GM18517 (cell line): ENCODE measurements around the gene IER5.

Experiments used
- ATAC-seq: cut with Tn5 transposase; IDR thresholded peaks from one replicate; pipeline ENCODE4 v1.9.1; 2021; ENCODE audit warnings: mild to moderate bottlenecking, moderate library complexity; ENCODE audit not compliant: unreplicated experiment

Gene IER5

DNA sequence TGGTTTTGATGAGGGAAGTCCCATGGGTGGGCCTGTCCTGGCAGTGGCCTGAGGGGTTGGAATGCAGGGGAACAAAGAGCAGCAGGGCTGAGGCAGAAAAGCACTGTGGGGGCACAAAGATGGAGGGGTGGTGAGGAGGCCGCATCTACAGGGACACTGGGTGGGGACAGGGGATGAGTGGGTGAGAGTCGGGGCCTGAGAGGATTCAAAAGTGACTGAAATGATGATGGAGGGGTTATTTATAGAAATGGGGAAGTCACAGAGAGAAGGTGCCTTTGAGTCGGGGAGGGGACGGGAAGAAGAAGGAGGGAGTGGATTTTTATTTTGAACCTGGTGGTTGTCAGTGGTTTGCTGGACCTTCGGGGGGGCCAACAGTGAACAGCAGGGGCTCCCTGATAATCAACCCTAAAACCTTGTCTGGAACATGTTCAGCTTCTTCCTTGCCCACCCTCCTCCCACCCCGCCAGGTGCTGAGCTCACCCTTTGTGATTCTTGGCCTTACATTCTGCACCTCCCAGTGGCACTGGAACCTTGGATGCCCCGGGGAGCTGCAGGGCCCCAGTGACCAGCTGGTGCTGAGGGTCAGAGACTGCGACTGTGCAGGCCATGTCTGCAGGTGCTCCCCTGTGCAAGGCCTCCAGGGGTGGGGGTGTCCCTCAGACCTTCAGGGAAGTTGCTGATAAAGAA lies 42.9 kb downstream of the IER5 start:
- ATAC-seq = peak; percentile 26

DNA sequence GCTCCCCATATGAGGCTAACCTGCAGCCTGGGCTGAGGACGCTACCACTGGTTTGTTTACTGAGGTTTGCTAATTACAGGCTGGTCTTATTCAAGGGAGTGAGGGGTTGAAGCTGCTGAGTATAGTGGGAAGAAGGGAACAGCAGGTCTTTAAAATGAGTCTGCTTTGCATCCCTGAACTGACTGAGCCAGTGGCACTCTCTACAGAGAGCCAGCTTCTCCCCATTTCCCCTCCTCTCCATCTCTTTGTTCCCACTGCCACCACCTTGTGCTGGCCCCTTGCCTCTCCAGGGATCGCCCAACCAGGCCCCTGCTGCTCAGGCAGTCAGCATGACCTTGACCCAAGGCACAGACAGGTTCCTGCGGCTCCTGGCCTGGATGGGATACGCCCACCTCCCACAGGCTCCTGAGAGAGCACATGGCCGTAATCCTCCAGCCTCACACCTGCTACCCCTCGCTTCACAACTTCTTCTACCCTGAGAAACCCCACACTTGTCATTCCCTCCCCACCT lies 45.0 kb downstream of the IER5 start:
- ATAC-seq = no peak

DNA sequence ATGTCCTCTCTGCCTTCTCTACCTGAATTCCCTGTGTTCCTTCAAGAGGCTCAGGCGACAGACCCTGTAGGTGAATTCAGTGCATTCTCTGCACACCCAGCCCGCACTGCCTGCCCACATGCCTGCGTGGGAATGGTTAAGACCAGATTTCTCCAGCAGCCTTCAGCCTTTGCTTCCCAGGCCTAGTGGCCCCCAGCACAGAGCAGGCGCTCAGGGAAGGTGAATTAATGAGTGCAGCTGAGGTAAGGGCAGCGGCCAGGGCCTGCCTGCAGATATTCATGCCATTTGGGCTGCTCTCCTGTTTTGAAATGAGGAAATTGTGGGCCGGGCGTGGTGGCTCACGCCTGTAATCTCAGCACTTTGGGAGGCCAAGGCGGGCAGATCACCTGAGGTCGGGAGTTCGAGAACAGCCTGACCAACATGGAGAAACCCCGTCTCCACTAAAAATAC lies 45.5 kb downstream of the IER5 start:
- ATAC-seq = no peak

DNA sequence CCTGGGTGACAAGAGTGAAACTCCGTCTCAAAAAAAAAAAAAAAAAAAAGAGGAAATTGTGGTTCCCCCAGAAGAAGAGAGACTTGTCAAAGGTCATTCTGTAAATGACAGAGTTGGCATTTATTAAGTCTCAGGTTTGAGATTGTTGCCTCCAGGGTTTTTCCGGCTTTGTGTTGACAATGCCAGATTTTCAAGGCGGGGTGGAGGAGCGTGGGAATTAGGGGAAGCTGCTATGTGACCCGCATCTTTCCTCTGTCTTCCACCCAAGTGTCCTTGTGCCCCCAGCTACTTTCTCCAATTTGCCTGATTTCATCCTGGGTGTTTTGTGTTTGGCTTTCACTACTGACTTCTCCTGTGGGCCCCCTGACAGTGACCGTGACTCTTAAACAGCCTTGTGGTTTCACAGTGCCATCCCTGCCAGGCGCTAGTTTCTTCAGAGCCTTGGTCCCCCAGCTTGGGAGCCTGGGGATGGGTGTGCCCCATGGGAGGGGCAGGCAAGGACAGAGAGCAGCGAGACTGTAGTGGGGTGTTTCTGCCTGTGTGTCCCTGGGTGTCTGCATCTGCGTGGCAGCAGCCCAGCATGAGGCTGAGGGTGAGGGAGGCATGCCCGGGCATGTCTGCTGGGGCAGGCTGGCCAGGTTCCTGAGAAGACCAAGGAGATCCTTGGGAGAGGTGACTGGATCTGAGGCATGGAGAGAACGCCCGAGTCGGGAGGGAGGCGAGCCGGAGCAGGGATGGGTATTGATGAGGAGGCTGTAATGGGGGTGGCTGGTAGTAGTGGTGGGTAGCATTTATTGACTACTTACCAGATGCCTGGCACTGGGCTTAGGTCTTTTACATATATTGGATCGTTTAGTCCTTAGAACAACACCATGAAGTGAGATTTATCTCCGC lies 46.3 kb downstream of the IER5 start:
- peak; percentile 43 for ATAC-seq

DNA sequence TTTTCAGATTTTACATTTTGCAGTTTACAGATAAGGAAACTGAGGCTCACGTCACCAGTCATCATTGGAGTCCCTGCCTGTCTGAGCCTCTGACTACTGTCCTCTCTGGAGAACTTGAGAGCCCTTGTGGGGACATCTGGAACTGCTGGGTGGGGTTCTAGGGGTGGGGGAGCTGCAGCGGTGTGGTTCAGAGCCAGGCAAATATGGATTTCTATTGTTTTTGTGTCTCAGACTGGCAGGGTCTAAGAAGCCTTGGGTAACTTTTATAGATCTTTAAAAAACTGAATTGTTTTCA lies 46.9 kb downstream of the IER5 start:
- no peak for ATAC-seq

DNA sequence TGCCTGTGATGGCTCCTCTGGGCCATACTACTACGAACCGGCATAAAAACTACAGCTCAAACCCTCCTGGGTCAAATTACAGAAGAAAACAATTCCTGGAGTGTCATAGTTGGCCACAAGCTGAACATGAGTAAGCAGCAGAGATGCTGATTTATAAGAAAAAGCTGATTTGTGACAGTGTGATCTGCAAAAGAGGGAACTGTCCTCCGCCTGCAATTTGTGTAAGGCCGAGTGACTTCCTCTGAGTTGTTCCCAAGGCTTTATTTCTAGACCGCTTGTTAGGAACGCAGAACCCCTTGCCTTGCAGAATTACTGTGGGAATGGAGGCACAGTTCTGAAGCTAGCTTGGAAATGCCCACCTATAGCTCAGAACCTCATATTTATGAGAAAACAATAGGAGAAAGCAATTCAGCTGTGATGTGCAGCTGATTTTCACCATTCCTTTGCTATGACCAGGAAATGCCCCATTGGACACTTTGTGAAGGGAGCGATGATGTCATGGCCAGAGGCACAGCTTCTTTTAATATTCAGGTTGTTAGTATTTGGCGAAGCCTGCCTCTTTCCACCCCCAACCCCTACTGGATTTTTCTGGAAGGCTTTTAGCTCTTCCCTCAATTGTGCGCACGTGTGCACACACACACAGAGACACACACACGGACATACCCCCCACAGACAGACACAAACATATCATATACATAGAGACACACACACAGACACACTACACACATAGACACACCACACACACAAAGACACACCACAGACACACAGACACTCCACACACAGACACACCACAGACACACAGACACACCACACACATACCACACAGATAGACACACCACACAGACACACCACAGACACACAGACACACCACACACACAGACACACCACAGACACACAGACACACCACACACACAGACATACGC lies 47.6 kb downstream of the IER5 start:
- no peak for ATAC-seq

DNA sequence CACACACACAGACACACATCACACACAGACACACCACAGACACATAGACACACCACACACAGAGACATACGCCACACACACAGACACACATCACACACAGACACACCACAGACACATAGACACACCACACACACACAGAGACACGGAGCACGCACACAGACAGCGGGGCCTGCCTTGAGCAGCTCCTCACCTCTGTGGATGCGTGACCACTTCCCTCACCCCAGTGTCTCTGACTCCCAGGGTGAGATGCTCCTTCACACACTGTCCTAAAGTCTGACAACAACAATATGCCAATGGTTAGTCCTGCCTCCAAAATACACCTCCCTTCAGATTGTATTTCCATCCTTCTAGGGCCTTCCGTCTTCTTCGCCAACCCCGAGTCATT lies 48.2 kb downstream of the IER5 start:
- ATAC-seq = no peak

DNA sequence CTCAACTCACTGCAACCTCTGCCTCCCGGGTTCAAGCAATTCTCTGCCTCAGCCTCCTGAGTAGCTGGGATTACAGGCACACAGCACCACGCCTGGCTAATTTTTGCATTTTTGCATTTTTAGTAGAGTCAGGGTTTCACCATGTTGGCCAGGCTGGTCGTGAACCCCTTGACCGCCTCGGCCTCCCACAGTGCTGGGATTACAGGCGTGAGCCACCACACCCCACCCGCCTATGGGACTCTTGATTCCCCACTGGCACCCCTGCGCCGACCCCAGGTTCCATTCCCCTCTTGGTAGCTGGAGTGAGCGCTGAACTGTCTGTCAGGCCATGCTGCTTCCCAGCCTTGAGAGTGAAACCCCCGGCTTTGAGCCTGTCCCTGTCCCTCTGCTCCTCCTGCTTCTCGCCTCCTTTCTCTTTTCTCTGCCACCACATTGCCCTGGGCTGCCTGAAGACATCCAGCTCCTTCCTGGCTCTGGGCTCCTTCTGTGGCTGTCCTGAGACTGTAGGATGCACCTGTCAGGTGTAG lies 48.8 kb downstream of the IER5 start:
- no peak for ATAC-seq

DNA sequence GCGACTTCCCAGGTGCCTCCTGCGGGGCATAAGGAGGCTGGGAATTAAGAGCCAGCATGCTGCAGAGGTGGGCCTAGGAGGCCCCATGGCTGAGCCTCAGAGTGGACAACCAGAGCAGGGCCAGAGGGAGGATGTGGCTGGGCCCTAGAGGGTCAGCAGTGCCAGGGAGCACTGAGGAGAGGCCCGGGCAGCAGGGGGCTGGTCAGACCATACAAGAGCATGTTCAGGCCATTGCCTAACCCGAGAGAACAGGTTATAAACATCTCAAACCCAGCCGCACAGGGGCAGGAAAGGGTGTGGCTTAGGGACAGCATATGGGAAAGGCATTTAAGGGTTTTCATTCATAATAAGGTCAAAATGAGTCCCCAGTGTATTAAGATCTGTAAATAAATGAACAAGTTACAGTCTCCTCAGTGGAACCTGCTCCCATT lies 51.1 kb downstream of the IER5 start:
- no peak for ATAC-seq

DNA sequence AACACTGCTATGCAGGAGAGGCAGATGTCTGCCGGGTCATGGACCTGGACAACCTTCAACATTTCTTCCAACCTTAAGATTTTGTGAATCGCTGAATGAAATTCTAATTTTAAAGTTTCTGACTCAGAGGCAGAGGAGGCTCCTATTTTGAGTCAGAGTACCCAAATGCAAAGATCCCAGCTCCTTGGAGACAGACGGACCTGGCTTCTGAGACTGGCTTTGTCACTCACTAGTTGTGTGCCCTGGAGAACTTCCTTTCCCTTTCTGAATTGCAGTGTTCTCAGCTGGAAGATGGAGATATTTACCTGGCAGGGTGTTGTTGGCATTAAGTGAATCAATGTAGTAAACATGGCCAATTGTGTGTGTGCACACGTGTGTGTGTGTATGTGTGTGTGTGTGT lies 51.9 kb downstream of the IER5 start:
- ATAC-seq = no peak

DNA sequence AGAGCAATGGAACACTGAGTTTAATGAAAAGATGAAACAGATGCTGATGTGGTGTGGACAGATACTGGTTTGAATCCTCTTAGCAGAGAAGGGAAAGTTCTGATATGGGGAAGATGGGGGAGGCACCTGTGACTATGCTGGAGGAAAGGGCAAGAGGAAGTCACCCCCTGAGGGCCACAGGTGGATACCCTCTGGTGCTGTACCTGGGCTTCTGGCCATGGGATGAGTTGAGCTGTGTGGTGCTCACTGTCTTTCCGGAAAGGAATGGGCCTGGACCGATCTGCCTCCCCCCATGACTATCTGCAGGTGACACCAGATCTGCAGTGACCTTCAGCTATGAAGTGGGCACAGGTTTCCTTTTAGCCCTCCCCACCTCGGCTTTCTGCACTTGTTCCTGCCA lies 52.4 kb downstream of the IER5 start:
- no peak for ATAC-seq

DNA sequence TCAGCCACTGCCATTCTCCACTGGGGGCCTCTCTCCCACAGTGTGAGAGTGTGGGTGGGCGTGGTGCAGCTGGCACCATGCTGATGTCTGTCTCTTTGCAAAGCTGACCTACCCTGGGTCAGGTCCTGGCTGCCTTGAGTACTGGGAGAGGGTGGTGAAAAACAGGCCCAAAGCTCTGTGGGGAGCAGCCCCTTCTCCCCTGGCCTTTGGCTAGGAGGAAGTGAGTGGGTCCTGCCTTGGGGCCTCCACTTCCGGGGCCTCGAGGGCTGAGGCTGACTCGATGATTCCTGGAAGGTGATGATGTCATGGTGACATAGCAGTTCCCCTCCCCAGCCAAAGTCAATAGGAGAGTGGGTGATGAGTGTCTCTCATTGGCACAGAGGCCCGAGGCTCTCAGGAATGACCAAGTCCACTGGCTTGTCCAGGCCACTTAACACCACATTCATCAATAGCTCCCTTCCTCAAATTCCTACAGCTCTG lies 53.0 kb downstream of the IER5 start:
- no peak for ATAC-seq
